HL-60 (cell line): ENCODE data around the gene PACRG.

Source experiments
- CTCF ChIP-seq: IDR thresholded peaks from one replicate; pipeline ENCODE4 v1.5.1; 2011; ENCODE audit warnings: low read length, control low read depth, inconsistent platforms; ENCODE audit not compliant: insufficient read depth
- GABPA ChIP-seq: IDR thresholded peaks from 2 replicates; pipeline ENCODE4 v1.6.1; 2012; ENCODE audit warnings: low read depth
- POLR2AphosphoS5 ChIP-seq: IDR thresholded peaks from 2 replicates; pipeline ENCODE4 v1.6.1; 2012; ENCODE audit warnings: low read depth
- SPI1 ChIP-seq: IDR thresholded peaks from 2 replicates; pipeline ENCODE4 v1.6.1; 2012; ENCODE audit warnings: low read depth, mild to moderate bottlenecking, borderline replicate concordance
- TF ChIP-seq, protein P1 (sequence below): IDR thresholded peaks from 2 replicates; pipeline ENCODE4 v1.6.1; 2012; ENCODE audit warnings: low read depth; ENCODE audit not compliant: insufficient replicate concordance

- TF ChIP-seq CTCF = no peak
- TF ChIP-seq GABPA = no peak
- TF ChIP-seq, protein P1, sequence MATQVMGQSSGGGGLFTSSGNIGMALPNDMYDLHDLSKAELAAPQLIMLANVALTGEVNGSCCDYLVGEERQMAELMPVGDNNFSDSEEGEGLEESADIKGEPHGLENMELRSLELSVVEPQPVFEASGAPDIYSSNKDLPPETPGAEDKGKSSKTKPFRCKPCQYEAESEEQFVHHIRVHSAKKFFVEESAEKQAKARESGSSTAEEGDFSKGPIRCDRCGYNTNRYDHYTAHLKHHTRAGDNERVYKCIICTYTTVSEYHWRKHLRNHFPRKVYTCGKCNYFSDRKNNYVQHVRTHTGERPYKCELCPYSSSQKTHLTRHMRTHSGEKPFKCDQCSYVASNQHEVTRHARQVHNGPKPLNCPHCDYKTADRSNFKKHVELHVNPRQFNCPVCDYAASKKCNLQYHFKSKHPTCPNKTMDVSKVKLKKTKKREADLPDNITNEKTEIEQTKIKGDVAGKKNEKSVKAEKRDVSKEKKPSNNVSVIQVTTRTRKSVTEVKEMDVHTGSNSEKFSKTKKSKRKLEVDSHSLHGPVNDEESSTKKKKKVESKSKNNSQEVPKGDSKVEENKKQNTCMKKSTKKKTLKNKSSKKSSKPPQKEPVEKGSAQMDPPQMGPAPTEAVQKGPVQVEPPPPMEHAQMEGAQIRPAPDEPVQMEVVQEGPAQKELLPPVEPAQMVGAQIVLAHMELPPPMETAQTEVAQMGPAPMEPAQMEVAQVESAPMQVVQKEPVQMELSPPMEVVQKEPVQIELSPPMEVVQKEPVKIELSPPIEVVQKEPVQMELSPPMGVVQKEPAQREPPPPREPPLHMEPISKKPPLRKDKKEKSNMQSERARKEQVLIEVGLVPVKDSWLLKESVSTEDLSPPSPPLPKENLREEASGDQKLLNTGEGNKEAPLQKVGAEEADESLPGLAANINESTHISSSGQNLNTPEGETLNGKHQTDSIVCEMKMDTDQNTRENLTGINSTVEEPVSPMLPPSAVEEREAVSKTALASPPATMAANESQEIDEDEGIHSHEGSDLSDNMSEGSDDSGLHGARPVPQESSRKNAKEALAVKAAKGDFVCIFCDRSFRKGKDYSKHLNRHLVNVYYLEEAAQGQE = no peak
- TF ChIP-seq POLR2AphosphoS5 = no peak
- no peak for TF ChIP-seq SPI1
Observed at GRCh38 chr6:162951164-162951743, 223.5 kb downstream of the PACRG start.
